Measurements from ENCODE around the gene PPP1CA.

Gene PPP1CA

DNA sequence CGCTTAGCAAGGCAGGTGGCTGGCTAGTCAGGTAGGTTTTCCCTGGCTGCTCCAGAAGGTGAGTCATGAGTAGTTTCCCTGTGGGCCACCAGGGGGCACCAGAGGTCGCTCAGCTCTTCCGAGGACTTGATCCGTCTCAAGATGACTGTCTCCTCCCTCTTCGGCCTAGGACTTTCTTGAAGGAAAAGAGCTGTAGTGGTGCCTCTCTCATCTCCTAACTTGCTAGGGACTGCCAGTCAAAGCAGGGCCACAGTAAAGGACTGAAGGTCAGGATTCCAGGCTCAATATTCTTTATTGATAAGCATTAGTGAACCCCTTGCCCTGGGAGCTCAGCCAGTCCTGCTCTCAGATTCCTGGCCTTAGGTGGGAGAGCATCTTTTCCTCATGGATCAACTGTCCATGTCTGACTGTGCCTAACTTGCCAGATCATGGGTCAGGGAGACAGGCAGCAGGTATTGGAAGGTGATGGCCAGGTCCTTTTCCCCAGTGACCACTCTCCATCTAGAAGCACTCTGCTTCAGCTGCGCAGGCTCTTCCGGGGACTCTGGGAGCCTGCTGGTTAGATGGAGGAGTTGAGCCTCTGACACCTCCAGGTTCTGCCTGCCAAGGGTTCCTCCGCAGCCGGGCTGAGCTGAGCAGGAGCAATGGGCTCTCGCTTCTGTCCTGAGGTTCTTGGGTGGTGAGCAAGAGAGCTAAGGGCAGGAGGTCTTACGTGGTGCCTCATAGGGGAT lies 50.2 kb downstream of the PPP1CA start:
- DNase-seq (ENCODE audit: low spot score), result peak; percentile 96

DNA sequence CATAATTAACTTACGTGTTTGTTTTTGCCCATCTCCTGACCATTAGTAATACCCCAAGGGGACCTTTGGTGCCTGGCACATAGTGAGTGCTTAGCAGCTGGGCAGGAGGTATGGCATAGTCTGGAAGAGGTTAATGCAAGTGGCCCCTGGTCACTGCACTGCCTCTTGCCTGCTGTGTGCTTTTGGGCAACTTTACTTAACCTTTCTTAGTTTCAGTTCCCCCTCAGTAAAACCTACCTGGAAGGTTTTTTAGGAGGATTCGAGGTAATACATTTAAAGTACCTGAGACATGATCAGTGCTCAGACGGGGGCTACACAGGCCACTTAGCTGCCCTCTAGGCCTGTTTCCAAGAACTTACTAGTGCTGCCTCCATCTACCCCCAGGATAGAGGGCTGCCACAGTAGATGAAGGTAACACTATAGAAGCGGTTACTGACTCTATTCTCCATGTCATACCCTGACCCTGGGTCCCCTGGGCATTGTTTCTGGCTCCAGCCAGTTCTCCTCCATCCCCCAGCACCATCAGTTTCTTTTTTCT lies 51.7 kb downstream of the PPP1CA start:
- DNase-seq (ENCODE audit: low spot score), result no peak

GRCh38 chr11:67349457-67349856 lies 52.2 kb downstream of the PPP1CA start:
- DNase-seq (ENCODE audit: low spot score), result no peak

DNA sequence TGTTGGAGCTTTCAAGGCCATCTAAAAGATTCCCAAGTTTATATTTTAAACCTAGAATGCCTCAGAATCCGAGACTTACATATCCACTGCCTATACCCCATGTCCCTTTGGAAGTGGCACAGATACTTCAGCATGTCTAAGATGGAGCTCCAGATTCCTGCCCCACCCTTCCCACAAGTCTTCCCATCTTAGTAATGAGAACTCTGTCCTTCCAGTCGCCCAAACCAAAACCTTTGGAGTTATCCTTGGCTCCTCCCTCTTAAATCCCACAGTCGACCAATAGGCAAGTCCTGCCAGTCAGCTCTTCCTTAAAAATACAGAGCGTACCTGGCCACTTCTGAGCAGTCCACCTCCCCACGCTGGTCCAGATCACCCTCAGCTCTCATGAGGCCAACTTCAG lies 52.6 kb downstream of the PPP1CA start:
- no peak for DNase-seq (ENCODE audit: low spot score)

Measured in HuH-7 (cell line).